Heart left ventricle (tissue), 13 donors: ENCODE results near the gene GJB2.

Experiments used
- POLR2A ChIP-seq, 2 donors: fragments of 450-650 bp; IDR thresholded peaks; one replicate each; pipeline ENCODE4 v1.6.1; 2017; ENCODE audit warnings: antibody characterized with exemption in 2 of 2, mild to moderate bottlenecking in 2 of 2, moderate library complexity in 2 of 2
- TF ChIP-seq, protein P1 (sequence below), 12 donors: fragments of 200-600 bp; sonication (generic) in 4 of 12; IDR thresholded peaks; one replicate each; pipeline versions ENCODE4 v1.5.0 to v1.8.0; 2018 to 2022; ENCODE audit warnings: antibody characterized with exemption in 12 of 12, mild to moderate bottlenecking in 5 of 12
- donor health status: ischemic (EF 13 %, LVEDD 7.1; RV severe dilation, severe dysfunction).
- donor health status: DM: no; HTN: yes; CAD: no.
- donor health status: DM: no; HTN: no; CAD: no.
- donor health status: ischemic (EF 25% LVEDD 6.9; RV normal size, moderate dysfunction).
- donor health status: ischemic (EF 25% LVEDD 5.7; RV mildly dilated, moderate dysfunction).
- donor health status: ischemic (EF 35%, LVEDD 5.7; RV mildly dilated, moderate dysfunction).
- donor health status: nonischemic (EF 11% LVEDD 7.7; RV severe dilation, severe dysfunction).
- donor health status: DM: yes; HTN: yes; CAD: no.
- donor health status: PGD.
- donor health status: ischemic (EF 29% LVEDD 5.4; RV normal size, mild dysfunction).
- donor health status: nonischemic (EF 23%, LVEDD 6.1; RV moderate dilation, normal function).

- TF ChIP-seq POLR2A (IDR thresholded peaks at IDR 0.05) = no peak
- TF ChIP-seq, protein P1, sequence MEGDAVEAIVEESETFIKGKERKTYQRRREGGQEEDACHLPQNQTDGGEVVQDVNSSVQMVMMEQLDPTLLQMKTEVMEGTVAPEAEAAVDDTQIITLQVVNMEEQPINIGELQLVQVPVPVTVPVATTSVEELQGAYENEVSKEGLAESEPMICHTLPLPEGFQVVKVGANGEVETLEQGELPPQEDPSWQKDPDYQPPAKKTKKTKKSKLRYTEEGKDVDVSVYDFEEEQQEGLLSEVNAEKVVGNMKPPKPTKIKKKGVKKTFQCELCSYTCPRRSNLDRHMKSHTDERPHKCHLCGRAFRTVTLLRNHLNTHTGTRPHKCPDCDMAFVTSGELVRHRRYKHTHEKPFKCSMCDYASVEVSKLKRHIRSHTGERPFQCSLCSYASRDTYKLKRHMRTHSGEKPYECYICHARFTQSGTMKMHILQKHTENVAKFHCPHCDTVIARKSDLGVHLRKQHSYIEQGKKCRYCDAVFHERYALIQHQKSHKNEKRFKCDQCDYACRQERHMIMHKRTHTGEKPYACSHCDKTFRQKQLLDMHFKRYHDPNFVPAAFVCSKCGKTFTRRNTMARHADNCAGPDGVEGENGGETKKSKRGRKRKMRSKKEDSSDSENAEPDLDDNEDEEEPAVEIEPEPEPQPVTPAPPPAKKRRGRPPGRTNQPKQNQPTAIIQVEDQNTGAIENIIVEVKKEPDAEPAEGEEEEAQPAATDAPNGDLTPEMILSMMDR (IDR thresholded peaks at IDR 0.05) = no peak
Measured at GRCh38 chr13:20175907-20176652, 16.7 kb downstream of the GJB2 start.
